Keratinocyte (primary cell): ENCODE measurements around the gene CDYL. TPM values are rescaled to one million over a fixed set of nuclear protein-coding genes. Genes with fewer than 3 reads are reported as not detected.

Source experiments
- DNase-seq: peaks from one replicate; pipeline ENCODE4 v3.0.0-alpha.2; 2011; ENCODE audit warnings: low read depth, missing footprints, low spot score
- FAIRE-seq: peaks from 2 replicates; lab custom pipeline; 2011; peaks lifted over from hg19 to GRCh38; lab: Jason Lieb, UNC
- H2AFZ ChIP-seq: 2 replicates; pipeline ENCODE4 v1.6.0; 2012; ENCODE audit warnings: low read length, control low read depth, inconsistent platforms; ENCODE audit not compliant: control insufficient read depth
- H3K27ac ChIP-seq: 2 replicates; pipeline ENCODE4 v1.5.1; 2011; ENCODE audit warnings: low read length; ENCODE audit not compliant: control insufficient read depth, insufficient read depth
- H3K27me3 ChIP-seq: 3 replicates; pipeline ENCODE4 v1.6.0; 2011; ENCODE audit warnings: low read length; ENCODE audit not compliant: control insufficient read depth, insufficient read depth; ENCODE audit errors: extremely low read depth
- H3K36me3 ChIP-seq, 2 experiments: 2 replicates in 1 of 2; 3 replicates in 1 of 2; pipeline ENCODE4 v1.5.1; 2011; ENCODE audit warnings: low read length in 2 of 2, mild to moderate bottlenecking in 1 of 2; ENCODE audit not compliant: control insufficient read depth in 2 of 2, insufficient read depth in 2 of 2; ENCODE audit errors: extremely low read depth in 1 of 2
- H3K4me1 ChIP-seq: 3 replicates; pipeline ENCODE4 v1.5.1; 2011; ENCODE audit warnings: low read length; ENCODE audit not compliant: control insufficient read depth, insufficient read depth; ENCODE audit errors: extremely low read depth
- H3K4me2 ChIP-seq: 3 replicates; pipeline ENCODE4 v1.6.0; 2011; ENCODE audit warnings: low read depth, low read length; ENCODE audit not compliant: control insufficient read depth, insufficient read depth; ENCODE audit errors: extremely low read depth
- H3K4me3 ChIP-seq, 3 experiments: fragments of 200-600 bp in 1 of 3; sonication (generic) in 1 of 3; 2 replicates in 2 of 3; 3 replicates in 1 of 3; pipeline ENCODE4 v1.5.1; 2011 to 2016; ENCODE audit warnings: low read length in 3 of 3, mild to moderate bottlenecking in 3 of 3, control low read depth in 2 of 3, inconsistent platforms in 1 of 3, low read depth in 1 of 3, mixed read lengths in 1 of 3, mixed run types in 1 of 3, moderate library complexity in 1 of 3; ENCODE audit not compliant: control insufficient read depth in 2 of 3, insufficient read depth in 2 of 3; ENCODE audit errors: extremely low read depth in 1 of 3
- H3K79me2 ChIP-seq: 2 replicates; pipeline ENCODE4 v1.6.0; 2012; ENCODE audit warnings: low read length; ENCODE audit not compliant: control insufficient read depth, insufficient read depth
- H3K9ac ChIP-seq: 3 replicates; pipeline ENCODE4 v1.6.0; 2011; ENCODE audit warnings: low read length; ENCODE audit not compliant: control insufficient read depth, insufficient read depth; ENCODE audit errors: extremely low read depth
- H3K9me1 ChIP-seq: 3 replicates; pipeline ENCODE4 v1.6.0; 2011; ENCODE audit warnings: low read length; ENCODE audit not compliant: control insufficient read depth, insufficient read depth; ENCODE audit errors: extremely low read depth
- H3K9me3 ChIP-seq: 2 replicates; pipeline ENCODE4 v1.5.1; 2012; ENCODE audit warnings: low read depth, low read length; ENCODE audit not compliant: control insufficient read depth
- H4K20me1 ChIP-seq: 3 replicates; pipeline ENCODE4 v1.6.0; 2011; ENCODE audit warnings: low read length; ENCODE audit not compliant: control insufficient read depth, insufficient read depth; ENCODE audit errors: extremely low read depth
- CTCF ChIP-seq, 3 experiments: IDR thresholded peaks in 1 of 3; conservative IDR thresholded peaks in 1 of 3; optimal IDR thresholded peaks in 1 of 3; 2 replicates in 2 of 3; 3 replicates in 1 of 3; pipeline versions ENCODE3 to v1.5.1; 2011; ENCODE audit warnings: low read length in 3 of 3, mild to moderate bottlenecking in 3 of 3, moderate library complexity in 2 of 3, control low read depth in 1 of 3, inconsistent platforms in 1 of 3; ENCODE audit not compliant: insufficient read depth in 2 of 3; ENCODE audit errors: extremely low read depth in 1 of 3
- EZH2 ChIP-seq: IDR thresholded peaks from one replicate; pipeline ENCODE4 v1.6.1; 2012; ENCODE audit warnings: inconsistent platforms, mild to moderate bottlenecking, low read length, moderate library complexity
- dilution Hi-C: fragments of 300-500 bp; cut with MboI; formaldehyde crosslinking; loops from one replicate; pipeline ENCODE4 v1.7.0; 2020; ENCODE audit warnings: low sequenced_read_pairs; ENCODE audit not compliant: extremely low pct_ligation_motif_present
- polyA plus RNA-seq, 5 experiments: library from polyadenylated mRNA; depleted of rRNA in 3 of 5; stranded (reverse) in 3 of 5; stranded (forward) in 1 of 5; unstranded in 1 of 5; fragments of >200 nt; gene quantifications; 1 replicate in 1 of 5; 2 replicates in 3 of 5; 3 replicates in 1 of 5; pipeline versions ENCODE4 v1.2.1 to v1.2.3, GENCODE V29; 2011 to 2012; ENCODE audit warnings: missing spikeins in 2 of 5, low read depth in 1 of 5, low replicate concordance in 1 of 5

CDYL gene
- polyA plus RNA-seq, 1 donor (not counting 4 experiments of a cell fraction or from before 2014, with no cell fraction given), result 48.0 TPM

- no peak overlapping the region for H3K9ac ChIP-seq
- H3K27ac ChIP-seq, result no peak overlapping the region
- H3K4me2 ChIP-seq, result no peak overlapping the region
- no peaks in the 10 kb centered on the region for H4K20me1 ChIP-seq
- H3K36me3 ChIP-seq, result no peaks in the 10 kb centered on the region
- no peaks in the 10 kb centered on the region for H3K4me1 ChIP-seq
- no peaks in the 10 kb centered on the region for H3K9me1 ChIP-seq
- dilution Hi-C loops, result no loop called here
- H3K4me3 ChIP-seq, result no peak overlapping the region
- H3K9me3 ChIP-seq, result no peaks in the 10 kb centered on the region
- DNase-seq (no peak), FAIRE-seq (no peak)
- TF ChIP-seq CTCF (optimal IDR thresholded peaks at IDR 0.05 in 1 of 3, IDR thresholded peaks at IDR 0.05 in 1 of 3, conservative IDR thresholded peaks at IDR 0.05 in 1 of 3; ENCODE audit: extremely low read depth in 1 of 3, insufficient read depth in 2 of 3, low read length in 3 of 3) (no peak), EZH2 (no peak)
- no peaks in the 10 kb centered on the region for H3K79me2 ChIP-seq
- no peak overlapping the region for H2AFZ ChIP-seq
- peaks cover 2% of the 10 kb centered on the region for H3K27me3 ChIP-seq
These were observed 193.5 kb downstream of the CDYL start for GRCh38 chr6:4969609-4970285.

DNA sequence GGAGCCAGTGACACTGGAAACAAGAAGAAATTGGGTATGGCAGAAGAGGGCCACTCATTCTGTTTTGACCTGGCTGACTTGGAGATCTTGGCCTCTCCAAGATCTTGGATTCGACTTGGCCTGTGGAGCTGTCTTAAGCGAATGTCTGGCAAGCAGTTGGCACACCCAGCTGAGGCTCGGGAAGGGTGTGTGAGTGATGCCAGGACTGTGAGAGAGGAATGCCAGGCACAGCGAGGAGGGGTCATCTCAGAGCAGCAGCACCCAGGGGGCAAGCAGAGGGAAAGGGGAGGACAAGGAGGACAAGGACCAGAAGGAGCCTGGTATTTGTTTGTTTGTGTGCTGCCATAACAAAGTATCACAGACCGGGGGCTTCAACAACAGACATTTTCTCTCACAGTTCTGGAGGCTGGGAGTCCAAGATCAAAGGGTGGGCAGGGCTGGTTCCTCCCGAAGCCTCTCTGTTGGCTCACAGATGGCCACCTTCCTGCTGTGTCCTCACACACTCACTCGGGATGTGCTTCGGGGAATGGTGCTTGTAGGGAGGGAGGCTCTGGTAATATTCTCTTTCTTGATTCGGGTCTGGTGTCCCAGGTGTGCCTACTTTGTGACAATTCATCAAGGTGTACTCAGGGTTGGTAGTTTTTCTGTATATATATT lies 194.7 kb downstream of the CDYL start:
- dilution Hi-C loops, result no loop called here
- DNase-seq (no peak), FAIRE-seq (no peak)
- H3K9me1 ChIP-seq, result no peaks in the 10 kb centered on the region
- no peak overlapping the region for H3K4me3 ChIP-seq
- no peak overlapping the region for H2AFZ ChIP-seq
- no peaks in the 10 kb centered on the region for H3K9me3 ChIP-seq
- H3K9ac ChIP-seq, result no peak overlapping the region
- no peak overlapping the region for H3K4me2 ChIP-seq
- no peaks in the 10 kb centered on the region for H4K20me1 ChIP-seq
- no peaks in the 10 kb centered on the region for H3K79me2 ChIP-seq
- H3K27ac ChIP-seq, result no peak overlapping the region
- TF ChIP-seq CTCF (optimal IDR thresholded peaks at IDR 0.05 in 1 of 3, IDR thresholded peaks at IDR 0.05 in 1 of 3, conservative IDR thresholded peaks at IDR 0.05 in 1 of 3; ENCODE audit: extremely low read depth in 1 of 3, insufficient read depth in 2 of 3, low read length in 3 of 3) (no peak), EZH2 (no peak)
- H3K4me1 ChIP-seq, result no peaks in the 10 kb centered on the region
- H3K27me3 ChIP-seq, result no peaks in the 10 kb centered on the region
- no peaks in the 10 kb centered on the region for H3K36me3 ChIP-seq
